ENCODE data around the gene FAM83F.

GRCh38 chr22:40058265-40058664, 63.5 kb downstream of the FAM83F start:
- TF ChIP-seq, protein P1, sequence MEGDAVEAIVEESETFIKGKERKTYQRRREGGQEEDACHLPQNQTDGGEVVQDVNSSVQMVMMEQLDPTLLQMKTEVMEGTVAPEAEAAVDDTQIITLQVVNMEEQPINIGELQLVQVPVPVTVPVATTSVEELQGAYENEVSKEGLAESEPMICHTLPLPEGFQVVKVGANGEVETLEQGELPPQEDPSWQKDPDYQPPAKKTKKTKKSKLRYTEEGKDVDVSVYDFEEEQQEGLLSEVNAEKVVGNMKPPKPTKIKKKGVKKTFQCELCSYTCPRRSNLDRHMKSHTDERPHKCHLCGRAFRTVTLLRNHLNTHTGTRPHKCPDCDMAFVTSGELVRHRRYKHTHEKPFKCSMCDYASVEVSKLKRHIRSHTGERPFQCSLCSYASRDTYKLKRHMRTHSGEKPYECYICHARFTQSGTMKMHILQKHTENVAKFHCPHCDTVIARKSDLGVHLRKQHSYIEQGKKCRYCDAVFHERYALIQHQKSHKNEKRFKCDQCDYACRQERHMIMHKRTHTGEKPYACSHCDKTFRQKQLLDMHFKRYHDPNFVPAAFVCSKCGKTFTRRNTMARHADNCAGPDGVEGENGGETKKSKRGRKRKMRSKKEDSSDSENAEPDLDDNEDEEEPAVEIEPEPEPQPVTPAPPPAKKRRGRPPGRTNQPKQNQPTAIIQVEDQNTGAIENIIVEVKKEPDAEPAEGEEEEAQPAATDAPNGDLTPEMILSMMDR (IDR thresholded peaks at IDR 0.05): peak in 1 of 6 experiments; percentile 13
- TF ChIP-seq POLR2A (IDR thresholded peaks at IDR 0.05): no peak
